Measurements from ENCODE around the gene ZFYVE1.
"Not testable (repeated sequence)": the region's sequence is repeated elsewhere in the genome, so short reads cannot be mapped to it uniquely, and the experiment has no call there.

The ZFYVE1 gene

GRCh38 chr14:72962829-72963312, 64.0 kb downstream of the ZFYVE1 start:
- no peak for TF ChIP-seq CTCF (IDR thresholded peaks at IDR 0.05; ENCODE audit: borderline replicate concordance, control extremely low read depth, extremely low read depth, insufficient read depth, missing control alignments)
- no peak for DNase-seq (ENCODE audit: low spot score)
- in situ Hi-C loops (cut with MboI; ENCODE audit: low sequenced_read_pairs, unreplicated experiment): no loop called here

DNA sequence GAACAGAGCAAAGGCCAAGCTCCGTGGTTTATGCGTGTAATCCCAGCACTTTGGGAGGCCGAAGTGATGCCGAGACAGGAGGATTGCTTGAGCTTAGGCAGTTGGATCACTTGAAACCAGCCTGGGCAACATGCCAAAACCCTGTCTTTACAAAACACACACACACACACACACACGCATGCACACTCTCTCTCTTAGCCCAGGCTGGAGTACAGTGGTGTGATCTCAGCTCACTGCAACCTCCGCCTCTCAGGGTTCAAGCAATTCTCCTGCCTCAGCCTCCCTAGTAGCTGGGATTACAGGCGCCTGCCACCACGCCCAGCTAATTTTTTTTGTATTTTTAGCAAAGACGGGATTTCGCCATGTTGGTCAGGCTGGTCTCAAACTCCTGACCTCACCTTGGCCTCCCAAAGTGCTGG, 64.6 kb downstream of the ZFYVE1 start:
- in situ Hi-C loops (cut with MboI; ENCODE audit: low sequenced_read_pairs, unreplicated experiment); DNase-seq (ENCODE audit: low spot score): not testable (repeated sequence)

- in situ Hi-C loops (cut with MboI; ENCODE audit: low sequenced_read_pairs, unreplicated experiment): no loop called here
- DNase-seq (ENCODE audit: low spot score): no peak
- TF ChIP-seq CTCF (IDR thresholded peaks at IDR 0.05; ENCODE audit: borderline replicate concordance, control extremely low read depth, extremely low read depth, insufficient read depth, missing control alignments): no peak
These were observed 65.1 kb downstream of the ZFYVE1 start for GRCh38 chr14:72961579-72962335.

DNA sequence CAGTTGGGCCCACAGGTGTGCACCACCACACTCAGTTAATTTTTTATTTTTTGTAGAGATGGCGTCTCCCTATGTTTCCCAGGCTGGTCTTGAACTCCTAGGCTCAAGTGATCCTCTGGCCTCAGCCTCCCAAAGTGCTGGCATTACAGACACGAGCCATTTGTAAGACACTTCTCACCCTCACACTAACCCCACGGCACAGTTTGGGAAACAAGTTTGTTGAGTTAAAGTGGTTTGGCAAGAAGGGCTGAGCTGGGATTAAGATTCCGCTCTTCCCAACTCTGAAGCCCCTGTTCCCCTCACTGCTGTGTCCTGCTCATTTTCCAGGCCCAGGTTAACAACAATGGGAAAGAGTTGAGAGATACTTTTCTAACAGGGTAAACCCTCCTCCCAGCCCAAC, 65.9 kb downstream of the ZFYVE1 start:
- DNase-seq (ENCODE audit: low spot score); in situ Hi-C loops (cut with MboI; ENCODE audit: low sequenced_read_pairs, unreplicated experiment): not testable (repeated sequence)

DNA sequence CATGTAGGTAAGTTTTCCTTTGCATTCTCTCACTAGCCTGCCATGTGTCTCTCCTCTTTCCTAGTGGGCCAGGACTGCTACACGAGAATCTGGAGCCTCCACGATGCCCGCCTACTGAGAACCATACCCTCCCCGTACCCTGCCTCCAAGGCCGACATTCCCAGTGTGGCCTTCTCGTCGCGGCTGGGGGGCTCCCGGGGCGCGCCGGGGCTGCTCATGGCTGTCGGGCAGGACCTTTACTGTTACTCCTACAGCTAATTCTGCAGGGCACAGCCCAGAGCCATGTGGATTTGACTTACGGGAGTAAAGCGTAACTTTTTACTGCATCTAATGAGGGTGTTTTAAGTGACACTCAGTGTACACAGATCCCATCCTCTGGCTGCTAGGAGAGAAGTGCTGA, 68.4 kb downstream of the ZFYVE1 start:
- in situ Hi-C loops (cut with MboI; ENCODE audit: low sequenced_read_pairs, unreplicated experiment): no loop called here
- DNase-seq (ENCODE audit: low spot score): no peak
- no peak for TF ChIP-seq CTCF (IDR thresholded peaks at IDR 0.05; ENCODE audit: borderline replicate concordance, control extremely low read depth, extremely low read depth, insufficient read depth, missing control alignments)

DNA sequence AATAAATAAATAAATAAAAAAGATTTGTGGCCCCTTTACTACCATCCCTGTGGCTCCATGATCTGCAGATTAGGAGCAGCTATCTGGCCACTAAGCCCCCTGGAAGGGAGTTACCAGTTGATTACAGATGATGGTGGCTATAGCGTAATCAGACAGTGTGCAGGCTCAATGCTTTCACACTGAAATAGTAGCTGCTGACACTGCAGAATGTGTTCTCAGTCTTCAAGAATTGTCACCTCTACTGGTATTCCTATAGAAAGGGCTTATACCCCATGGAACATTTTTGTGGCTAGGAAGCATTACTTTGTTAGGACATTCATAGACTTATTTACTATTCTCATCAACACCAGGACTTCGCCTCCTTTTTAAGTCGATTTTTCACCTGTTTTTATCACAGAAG, 69.7 kb downstream of the ZFYVE1 start:
- in situ Hi-C loops (cut with MboI; ENCODE audit: low sequenced_read_pairs, unreplicated experiment): no loop called here
- TF ChIP-seq CTCF (IDR thresholded peaks at IDR 0.05; ENCODE audit: borderline replicate concordance, control extremely low read depth, extremely low read depth, insufficient read depth, missing control alignments): no peak
- DNase-seq (ENCODE audit: low spot score): no peak

DNA sequence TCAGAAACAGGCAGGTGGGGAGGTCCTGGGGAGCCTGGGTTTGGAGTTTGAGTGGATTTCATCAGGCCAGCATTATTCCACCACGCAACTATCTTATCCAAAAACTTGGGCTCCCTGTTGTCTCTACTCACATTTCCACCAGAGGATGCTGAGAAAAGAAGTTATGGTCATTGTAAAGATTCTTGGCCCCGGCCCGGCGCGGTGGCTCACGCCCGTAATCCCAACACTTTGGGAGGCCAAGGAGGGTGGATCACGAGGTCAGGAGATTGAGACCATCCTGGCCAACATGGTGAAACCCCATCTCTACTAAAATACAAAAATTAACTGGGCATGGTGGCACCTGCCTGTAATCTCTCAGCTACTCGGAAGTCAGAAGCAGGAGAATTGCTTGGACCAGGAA, 70.2 kb downstream of the ZFYVE1 start:
- DNase-seq (ENCODE audit: low spot score); in situ Hi-C loops (cut with MboI; ENCODE audit: low sequenced_read_pairs, unreplicated experiment): not testable (repeated sequence)

DNA sequence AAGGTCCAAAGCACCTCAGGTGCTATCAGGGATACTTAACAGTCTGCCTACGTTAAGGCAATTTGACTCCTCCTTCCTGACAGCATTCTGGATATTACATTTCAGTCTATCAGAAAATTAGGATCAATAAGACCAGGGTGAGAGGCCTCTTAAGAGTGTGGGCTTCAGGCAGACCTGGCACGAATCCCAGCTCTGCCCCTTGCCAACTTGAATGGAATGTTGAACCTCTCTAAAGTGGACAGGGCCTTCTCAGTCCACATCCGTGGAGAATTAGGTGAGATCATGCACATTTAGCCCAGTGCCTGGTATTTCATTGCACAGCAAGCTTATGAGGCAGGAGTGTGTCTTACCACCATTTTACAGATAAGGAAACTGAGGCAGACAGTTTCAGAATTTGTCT, 74.7 kb downstream of the ZFYVE1 start:
- TF ChIP-seq CTCF (IDR thresholded peaks at IDR 0.05; ENCODE audit: borderline replicate concordance, control extremely low read depth, extremely low read depth, insufficient read depth, missing control alignments): no peak
- in situ Hi-C loops (cut with MboI; ENCODE audit: low sequenced_read_pairs, unreplicated experiment): no loop called here
- no peak for DNase-seq (ENCODE audit: low spot score)
